ENCODE data around the gene ANKRD10. TPM values are rescaled to one million over a fixed set of nuclear protein-coding genes. Genes with fewer than 3 reads are reported as not detected.

ANKRD10 gene
- total and polyA plus RNA-seq, 2 experiments from 2014 or later, result 39.9 to 42.7 TPM

GRCh38 chr13:110893571-110893970, 21.3 kb downstream of the ANKRD10 start:
- H3K27me3 ChIP-seq (replicated peaks; ENCODE audit: insufficient read depth), result no peaks in the 10 kb centered on the region
- H3K79me2 ChIP-seq (ENCODE audit: insufficient read depth), result no peaks in the 10 kb centered on the region
- in situ Hi-C loops (cut with MboI), result no loop called here
- no peak overlapping the region for H2AFZ ChIP-seq
- no peaks in the 10 kb centered on the region for H3K9me2 ChIP-seq (ENCODE audit: insufficient read depth)
- H3K4me2 ChIP-seq (ENCODE audit: unreplicated experiment), result no peak overlapping the region
- 71% methylated on average over 2 of the region's 2 CpGs for WGBS, 2 experiments (ENCODE audit: low coverage in 1 of 2, low lambda C conversion rate in 2 of 2, missing lambda C conversion rate in 2 of 2)
- DNase-seq, result no peak
- no peaks in the 10 kb centered on the region for H4K20me1 ChIP-seq (ENCODE audit: insufficient read depth)
- no peaks in the 10 kb centered on the region for H3F3A ChIP-seq (ENCODE audit: insufficient read depth)
- no peaks in the 10 kb centered on the region for H3K9me3 ChIP-seq (ENCODE audit: low read depth)
- peaks cover 12% of the 10 kb centered on the region for H3K36me3 ChIP-seq (ENCODE audit: low read depth)
- TF ChIP-seq EZH2phosphoT487 (IDR thresholded peaks at IDR 0.05; ENCODE audit: insufficient read depth, low read depth), result no peak
- TF ChIP-seq EZH2 (IDR thresholded peaks at IDR 0.05; ENCODE audit: insufficient read depth, poor library complexity, severe bottlenecking), result no peak
- no peak overlapping the region for H3K9ac ChIP-seq
- H3K4me3 ChIP-seq, result no peak overlapping the region
- no peaks in the 10 kb centered on the region for H3K4me1 ChIP-seq (ENCODE audit: insufficient read depth)
- no peak overlapping the region for H3K27ac ChIP-seq

- in situ Hi-C loops (cut with MboI), result no loop called here
- no peaks in the 10 kb centered on the region for H3K79me2 ChIP-seq (ENCODE audit: insufficient read depth)
Observed at GRCh38 chr13:110890279-110891165, 24.3 kb downstream of the ANKRD10 start.

GRCh38 chr13:110888390-110888789, 26.5 kb downstream of the ANKRD10 start:
- Histone ChIP-seq H4K20me1 (ENCODE audit: insufficient read depth) (no peaks in the 10 kb centered on the region), H3K4me3 (no peak overlapping the region), H3K4me1 (ENCODE audit: insufficient read depth) (no peaks in the 10 kb centered on the region), H3K27ac (no peak overlapping the region), H2AFZ (no peak overlapping the region), H3K79me2 (ENCODE audit: insufficient read depth) (no peaks in the 10 kb centered on the region), H3F3A (ENCODE audit: insufficient read depth) (no peaks in the 10 kb centered on the region; the same call in 1 of the 2 replicates), H3K9me3 (ENCODE audit: low read depth) (no peaks in the 10 kb centered on the region), H3K4me2 (ENCODE audit: unreplicated experiment) (no peak overlapping the region), H3K27me3 (replicated peaks; ENCODE audit: insufficient read depth) (no peaks in the 10 kb centered on the region), H3K9me2 (ENCODE audit: insufficient read depth) (no peaks in the 10 kb centered on the region), H3K9ac (no peak overlapping the region), H3K36me3 (ENCODE audit: low read depth) (peaks cover 11% of the 10 kb centered on the region; the same call in 1 of the 2 replicates)
- WGBS, 2 experiments (ENCODE audit: low coverage in 1 of 2, low lambda C conversion rate in 2 of 2, missing lambda C conversion rate in 2 of 2), result 73 to 76% methylated on average over 3 of the region's 3 CpGs
- DNase-seq, result no peak
- in situ Hi-C loops (cut with MboI), result no loop called here
- TF ChIP-seq EZH2 (IDR thresholded peaks at IDR 0.05; ENCODE audit: insufficient read depth, poor library complexity, severe bottlenecking) (no peak), EZH2phosphoT487 (IDR thresholded peaks at IDR 0.05; ENCODE audit: insufficient read depth, low read depth) (no peak)

More at GRCh38 chr13:110890279-110891165, 24.3 kb downstream of the ANKRD10 start:
- Histone ChIP-seq H3K9ac (no peak overlapping the region), H3K27me3 (replicated peaks; ENCODE audit: insufficient read depth) (no peaks in the 10 kb centered on the region), H3K36me3 (ENCODE audit: low read depth) (peaks cover 12% of the 10 kb centered on the region), H3K4me2 (ENCODE audit: unreplicated experiment) (no peak overlapping the region), H3F3A (ENCODE audit: insufficient read depth) (no peaks in the 10 kb centered on the region), H4K20me1 (ENCODE audit: insufficient read depth) (no peaks in the 10 kb centered on the region), H3K27ac (no peak overlapping the region), H3K9me3 (ENCODE audit: low read depth) (no peaks in the 10 kb centered on the region), H3K4me3 (no peak overlapping the region), H3K4me1 (ENCODE audit: insufficient read depth) (no peaks in the 10 kb centered on the region), H2AFZ (no peak overlapping the region), H3K9me2 (ENCODE audit: insufficient read depth) (no peaks in the 10 kb centered on the region)
- TF ChIP-seq EZH2phosphoT487 (IDR thresholded peaks at IDR 0.05; ENCODE audit: insufficient read depth, low read depth) (no peak), EZH2 (IDR thresholded peaks at IDR 0.05; ENCODE audit: insufficient read depth, poor library complexity, severe bottlenecking) (no peak)
- DNase-seq, result no peak
- WGBS, 2 experiments (ENCODE audit: low coverage in 1 of 2, low lambda C conversion rate in 2 of 2, missing lambda C conversion rate in 2 of 2), result 78 to 82% methylated on average over 8 of the region's 8 CpGs

GRCh38 chr13:110887597-110888333, 27.1 kb downstream of the ANKRD10 start:
- in situ Hi-C loops (cut with MboI), result no loop called here
- H2AFZ ChIP-seq, result no peak overlapping the region
- H3K79me2 ChIP-seq (ENCODE audit: insufficient read depth), result no peaks in the 10 kb centered on the region
- no peaks in the 10 kb centered on the region for H3K9me3 ChIP-seq (ENCODE audit: low read depth)
- H3K9ac ChIP-seq, result no peak overlapping the region
- H3K27ac ChIP-seq, result no peak overlapping the region
- WGBS, 2 experiments (ENCODE audit: low coverage in 1 of 2, low lambda C conversion rate in 2 of 2, missing lambda C conversion rate in 2 of 2), result 57 to 62% methylated on average over 9 of the region's 9 CpGs
- no peaks in the 10 kb centered on the region for H3K9me2 ChIP-seq (ENCODE audit: insufficient read depth)
- no peak overlapping the region for H3K4me3 ChIP-seq
- no peaks in the 10 kb centered on the region for H4K20me1 ChIP-seq (ENCODE audit: insufficient read depth)
- no peak overlapping the region for H3K4me2 ChIP-seq (ENCODE audit: unreplicated experiment)
- DNase-seq, result no peak
- H3K27me3 ChIP-seq (replicated peaks; ENCODE audit: insufficient read depth), result no peaks in the 10 kb centered on the region
- no peak for TF ChIP-seq EZH2phosphoT487 (IDR thresholded peaks at IDR 0.05; ENCODE audit: insufficient read depth, low read depth)
- TF ChIP-seq EZH2 (IDR thresholded peaks at IDR 0.05; ENCODE audit: insufficient read depth, poor library complexity, severe bottlenecking), result no peak
- no peaks in the 10 kb centered on the region; the same call in 1 of the 2 replicates for H3F3A ChIP-seq (ENCODE audit: insufficient read depth)
- peaks cover 4% of the 10 kb centered on the region; the same call in 1 of the 2 replicates for H3K36me3 ChIP-seq (ENCODE audit: low read depth)
- H3K4me1 ChIP-seq (ENCODE audit: insufficient read depth), result no peaks in the 10 kb centered on the region
